HG03196 (cell line): ENCODE results near the gene GPR156.

Source experiments
- ATAC-seq: cut with Tn5 transposase; IDR thresholded peaks from one replicate; pipeline ENCODE4 v1.9.1; 2021; ENCODE audit not compliant: unreplicated experiment

Gene GPR156

GRCh38 chr3:120198305-120198878 is 86.6 kb downstream of the GPR156 start:
- no peak for ATAC-seq

DNA sequence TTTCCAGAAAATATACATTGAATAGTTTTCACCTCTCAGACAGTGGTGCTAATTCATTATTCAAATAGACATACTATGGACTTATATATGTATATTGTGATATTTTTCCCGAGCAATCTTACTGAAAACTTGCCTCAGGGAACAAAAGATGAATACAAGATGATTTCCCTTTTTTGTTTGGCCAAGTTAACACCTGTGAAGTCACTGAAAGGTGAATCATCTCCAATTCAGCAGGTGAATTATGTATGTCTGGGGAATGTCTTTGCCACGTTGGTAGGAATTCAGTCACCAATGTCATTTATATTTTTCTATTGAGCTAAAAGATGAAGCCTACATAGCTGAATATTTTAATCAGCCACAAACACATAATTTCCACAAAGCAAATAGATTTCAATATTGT is 88.2 kb downstream of the GPR156 start:
- no peak for ATAC-seq

GRCh38 chr3:120196333-120196732 is 88.7 kb downstream of the GPR156 start:
- no peak for ATAC-seq

- no peak for ATAC-seq
Observed at GRCh38 chr3:120193554-120193953, 91.5 kb downstream of the GPR156 start.

DNA sequence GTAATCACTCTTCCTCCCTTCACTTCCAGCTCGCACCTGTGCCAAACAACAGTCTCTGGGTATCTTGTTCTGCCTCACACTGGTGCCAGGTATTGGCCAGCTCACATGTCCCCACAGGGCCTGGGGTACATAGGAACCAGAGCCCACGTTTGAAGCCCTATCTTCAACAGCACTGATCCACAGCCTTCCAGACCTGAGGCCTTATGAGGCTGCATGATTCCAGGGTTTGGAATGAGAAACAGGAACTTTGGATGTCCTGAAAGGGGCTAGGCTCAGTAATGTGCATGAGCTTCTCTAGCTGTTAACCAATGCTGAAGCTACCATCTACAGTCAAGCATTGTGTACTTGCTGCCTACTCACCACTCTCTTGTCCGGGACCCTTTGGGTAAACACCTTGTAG is 92.4 kb downstream of the GPR156 start:
- ATAC-seq: no peak

DNA sequence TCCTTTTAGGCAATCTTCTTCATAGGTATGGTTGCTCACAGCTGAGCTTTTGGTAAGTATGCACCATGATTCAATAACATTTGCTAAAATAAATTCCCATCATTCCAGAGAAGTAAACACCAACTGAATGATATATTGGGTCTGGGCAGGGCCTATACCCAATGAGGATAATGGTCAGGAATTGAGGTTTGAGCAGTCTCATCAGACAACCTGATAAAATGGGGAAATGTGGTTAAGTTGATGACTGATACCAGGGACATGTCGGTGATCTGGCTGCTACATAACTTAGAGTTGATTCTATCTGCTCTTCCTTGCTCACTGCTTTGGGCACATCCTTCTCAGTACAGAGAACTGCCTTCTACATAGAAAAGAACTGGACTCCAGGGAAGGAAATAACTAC is 92.9 kb downstream of the GPR156 start:
- ATAC-seq: no peak

- no peak for ATAC-seq
Observed at GRCh38 chr3:120182613-120183511, 102.2 kb downstream of the GPR156 start.

- ATAC-seq: no peak
Observed at GRCh38 chr3:120181632-120182031, 103.4 kb downstream of the GPR156 start.

DNA sequence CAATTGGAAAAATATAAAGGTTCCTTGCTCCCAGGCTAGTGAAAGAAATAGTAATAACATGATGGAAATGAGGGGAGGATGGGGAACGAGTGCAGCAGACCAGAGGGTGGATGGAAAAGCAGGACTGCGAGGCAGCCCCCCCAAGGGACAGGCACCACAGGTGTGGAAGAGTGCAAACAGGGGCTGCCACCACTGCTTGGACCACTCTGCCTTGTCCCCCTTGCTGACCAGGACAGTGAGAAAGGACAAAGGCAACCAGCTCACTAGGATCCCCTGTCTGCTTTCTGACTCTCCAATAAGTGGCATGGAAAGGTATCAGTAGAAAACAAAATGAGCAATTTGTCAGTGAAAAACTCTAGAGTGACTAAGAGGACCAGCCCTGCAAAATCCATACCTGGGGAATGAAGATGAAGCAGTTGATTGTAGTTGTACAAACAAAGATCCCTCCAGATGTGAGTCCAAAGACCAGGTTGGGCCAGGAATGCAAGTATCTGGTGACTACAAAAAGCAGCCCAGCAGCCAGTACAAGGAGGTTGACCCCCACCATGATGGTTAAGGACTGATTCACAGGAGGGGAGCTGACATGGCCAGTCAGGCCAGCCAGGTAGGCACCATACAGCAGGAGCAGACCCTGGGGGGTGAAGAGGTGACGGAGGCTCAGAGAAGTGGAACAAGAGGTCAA is 104.2 kb downstream of the GPR156 start:
- ATAC-seq: no peak

GRCh38 chr3:120177707-120178306 is 107.2 kb downstream of the GPR156 start:
- no peak for ATAC-seq

DNA sequence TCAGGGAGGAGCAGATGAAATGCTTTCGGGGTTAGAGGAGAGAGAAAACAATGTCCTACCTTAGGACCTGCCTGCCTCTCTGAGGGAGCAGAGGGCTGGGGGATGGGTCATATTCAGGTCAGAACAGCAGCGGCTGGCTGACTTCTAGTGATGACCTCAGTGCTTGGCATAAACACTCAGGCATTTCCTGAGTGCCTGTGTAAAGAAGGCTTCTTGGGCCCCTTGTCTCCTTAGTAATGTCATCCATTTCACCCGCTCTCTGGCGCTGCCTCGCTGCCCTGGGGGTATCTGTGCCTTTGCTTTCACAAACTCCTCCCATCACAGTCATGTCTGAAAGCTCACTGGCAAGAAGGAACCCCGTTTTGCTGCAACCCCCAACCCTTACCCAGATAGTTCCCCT is 107.9 kb downstream of the GPR156 start:
- no peak for ATAC-seq

GRCh38 chr3:120174811-120175539 is 110.0 kb downstream of the GPR156 start:
- ATAC-seq: no peak

DNA sequence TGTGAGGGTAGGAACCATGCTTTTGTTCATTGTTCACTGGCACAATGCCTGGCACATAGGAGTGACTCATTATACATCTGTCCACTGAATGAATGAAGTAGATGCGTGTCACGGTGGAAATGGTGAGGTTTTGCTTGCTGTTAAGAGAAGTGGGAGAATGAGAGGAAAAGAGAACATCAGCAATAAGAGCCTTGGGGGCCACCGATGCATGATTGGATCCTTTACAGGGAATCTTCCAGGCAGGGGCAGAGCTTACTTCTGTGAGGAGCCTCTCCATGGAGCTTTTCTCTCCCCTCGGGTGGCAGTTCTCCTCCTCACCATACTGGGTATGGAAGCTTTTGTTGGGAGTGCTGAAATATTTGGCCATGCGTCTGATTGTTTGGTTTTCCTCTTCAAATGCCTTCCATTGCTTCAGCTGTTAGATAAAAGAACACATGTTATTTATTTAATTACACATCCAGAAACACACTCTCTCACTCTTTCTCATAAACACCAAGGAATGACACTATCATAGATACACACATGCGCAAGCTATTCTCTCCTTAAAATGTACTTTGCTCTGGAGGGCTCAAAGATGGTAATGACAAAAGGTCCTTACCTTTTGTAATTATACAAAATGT is 111.9 kb downstream of the GPR156 start:
- no peak for ATAC-seq

GRCh38 chr3:120172070-120172469 is 113.0 kb downstream of the GPR156 start:
- ATAC-seq: no peak

- ATAC-seq: no peak
Observed at GRCh38 chr3:120171134-120171873, 113.7 kb downstream of the GPR156 start.

DNA sequence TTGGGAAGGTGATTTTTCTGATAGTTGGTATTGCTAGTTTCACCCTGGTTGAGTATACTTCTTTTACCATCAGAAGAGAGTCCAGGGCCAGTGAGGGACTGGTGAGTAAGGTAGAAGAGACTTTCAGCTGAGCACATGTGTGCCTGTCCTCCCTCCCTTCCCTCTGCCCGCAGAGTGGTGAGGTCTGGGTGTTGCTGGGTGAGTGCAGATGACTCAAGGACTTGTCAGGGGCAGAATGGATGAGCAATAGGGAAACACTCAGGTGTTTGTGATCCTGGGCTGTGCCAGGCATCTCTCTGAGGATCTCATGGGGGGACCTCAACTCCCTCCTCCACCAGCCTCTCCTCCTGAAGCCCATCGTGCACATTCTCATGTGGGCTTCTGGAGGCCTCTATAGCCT is 114.8 kb downstream of the GPR156 start:
- ATAC-seq: no peak

DNA sequence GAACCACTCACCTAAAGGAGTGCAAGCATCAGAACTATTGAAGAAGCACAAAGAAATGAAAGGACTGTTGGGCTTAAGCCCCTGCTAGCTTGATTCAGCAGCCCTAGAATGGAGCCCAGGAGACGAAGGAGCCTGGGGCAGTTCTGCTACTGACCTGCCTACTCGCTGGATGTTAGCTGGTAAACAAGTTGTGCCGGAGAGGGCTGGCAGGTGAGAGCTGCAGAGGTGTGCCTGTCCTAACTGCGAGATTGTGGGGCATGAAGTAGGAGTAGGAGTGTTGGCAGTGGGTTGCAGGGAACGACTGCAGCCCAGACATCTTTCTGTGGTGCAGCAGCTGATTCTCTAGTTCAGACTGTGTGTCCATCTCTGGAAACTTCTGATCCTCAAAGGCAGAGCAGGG is 115.6 kb downstream of the GPR156 start:
- ATAC-seq: no peak

DNA sequence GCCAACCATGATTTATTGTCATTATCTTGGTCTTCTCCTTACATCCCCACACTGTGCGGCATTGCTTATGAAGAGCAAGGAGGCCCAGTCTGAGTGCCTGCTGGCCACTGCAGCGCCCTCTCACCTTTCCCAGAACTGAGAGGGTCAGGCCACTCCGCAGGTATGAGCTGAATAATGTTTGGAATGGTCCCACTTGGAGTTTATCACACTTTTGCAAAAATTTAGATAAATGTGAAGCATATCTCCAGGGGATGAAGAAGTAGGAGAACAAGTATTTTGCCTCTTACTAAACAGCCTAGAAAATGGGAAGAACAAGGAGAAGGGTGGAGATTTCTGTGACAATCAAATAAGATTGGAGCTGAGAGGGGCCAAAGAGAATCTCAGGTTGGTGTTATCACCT is 116.4 kb downstream of the GPR156 start:
- ATAC-seq: no peak

DNA sequence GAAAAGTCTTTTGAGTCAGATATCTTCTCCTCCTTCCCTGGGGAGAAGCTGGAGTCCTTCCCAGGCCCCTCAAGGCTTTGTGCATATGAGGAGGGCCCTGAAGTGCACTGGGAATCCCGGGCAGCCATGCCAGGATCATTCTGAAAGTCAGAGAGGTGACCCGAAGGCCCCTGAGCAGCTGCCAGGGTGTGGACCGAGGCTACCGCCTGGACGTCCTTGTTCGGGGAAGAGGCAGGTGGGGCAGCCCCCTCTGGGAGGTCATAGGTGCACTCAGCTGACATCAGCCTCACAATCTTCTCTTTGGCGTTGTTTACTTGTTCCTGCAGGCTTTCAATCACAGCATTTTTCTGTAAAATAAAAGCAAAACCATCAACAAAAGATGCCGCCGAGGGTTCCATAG is 117.0 kb downstream of the GPR156 start:
- no peak for ATAC-seq

DNA sequence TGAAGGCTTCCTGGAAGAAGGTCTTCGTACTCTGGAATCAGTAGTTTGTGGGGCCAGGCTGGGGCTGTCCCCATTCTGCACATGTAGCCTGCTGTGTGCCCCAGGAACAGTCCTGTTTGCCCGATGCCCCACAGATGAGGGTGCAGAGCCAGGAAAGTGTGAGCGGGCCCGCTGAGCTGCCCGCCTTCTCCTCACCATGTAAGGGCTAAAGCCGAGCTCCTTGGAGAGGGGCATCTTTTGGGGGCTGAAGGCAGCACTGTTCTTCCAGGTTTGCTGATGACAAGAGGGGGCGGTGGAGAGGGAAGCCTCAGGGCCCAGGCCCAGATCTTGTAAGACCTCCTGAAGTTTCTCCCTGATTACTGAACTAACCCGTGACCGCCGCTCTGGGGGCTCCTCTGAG is 117.5 kb downstream of the GPR156 start:
- no peak for ATAC-seq
